Natural killer cell (primary cell): ENCODE measurements around the gene ELOVL1. TPM values are rescaled to one million over a fixed set of nuclear protein-coding genes. Genes with fewer than 3 reads are reported as not detected.

Experiments used
- ATAC-seq, 3 donors: fragments of 150-1000 bp in 2 of 3; fragments of 200-7000 bp in 1 of 3; cut with Tn5 transposase; 1 replicate in 1 of 3; 2 replicates in 2 of 3; pipeline ENCODE4 v1.10.0; 2021; ENCODE audit warnings: mild to moderate bottlenecking in 2 of 3, moderate library complexity in 2 of 3
- DNase-seq, 2 donors: peaks; one replicate each; pipeline versions ENCODE4 v3.0.0 to v3.0.0-alpha.2; 2013 to 2021; ENCODE audit warnings: mixed read lengths in 1 of 2
- H3K27ac ChIP-seq: one replicate; pipeline ENCODE4 v1.5.1; 2013; ENCODE audit warnings: mild to moderate bottlenecking, low read length
- H3K27me3 ChIP-seq: one replicate; pipeline ENCODE4 v1.6.1; 2013; ENCODE audit warnings: low read length; ENCODE audit not compliant: control insufficient read depth, insufficient read depth
- H3K36me3 ChIP-seq: one replicate; pipeline ENCODE4 v1.6.1; 2013; ENCODE audit warnings: low read length; ENCODE audit not compliant: control insufficient read depth, insufficient read depth
- H3K4me1 ChIP-seq: one replicate; pipeline ENCODE4 v1.6.1; 2013; ENCODE audit warnings: low read length; ENCODE audit not compliant: control insufficient read depth, insufficient read depth
- H3K4me3 ChIP-seq: one replicate; pipeline ENCODE4 v1.5.1; 2013; ENCODE audit warnings: low read length
- H3K9me3 ChIP-seq: one replicate; pipeline ENCODE4 v1.6.1; 2013; ENCODE audit warnings: low read length; ENCODE audit not compliant: control insufficient read depth, insufficient read depth
- H3K27ac Mint-ChIP-seq, 2 donors: one replicate each; pipeline ENCODE4 v1.8.0; 2022; ENCODE audit warnings: mild to moderate bottlenecking in 2 of 2, mixed read lengths in 2 of 2, moderate library complexity in 1 of 2
- H3K27me3 Mint-ChIP-seq, 2 donors: one replicate each; pipeline ENCODE4 v1.8.0; 2022; ENCODE audit warnings: low read depth in 2 of 2, mixed read lengths in 2 of 2
- H3K36me3 Mint-ChIP-seq: one replicate; pipeline ENCODE4 v1.8.0; 2022; ENCODE audit warnings: mixed read lengths
- H3K4me1 Mint-ChIP-seq, 2 donors: one replicate each; pipeline ENCODE4 v1.8.0; 2022; ENCODE audit warnings: mixed read lengths in 2 of 2
- H3K4me3 Mint-ChIP-seq: one replicate; pipeline ENCODE4 v1.8.0; 2022; ENCODE audit warnings: mild to moderate bottlenecking, moderate library complexity, mixed read lengths
- H3K9me3 Mint-ChIP-seq, 2 donors: one replicate each; pipeline ENCODE4 v1.8.0; 2022; ENCODE audit warnings: mixed read lengths in 2 of 2
- WGBS: methylation state at CpG from one replicate; pipeline ENCODE4 v1.1.7; 2013; ENCODE audit warnings: missing lambda C conversion rate; ENCODE audit not compliant: insufficient coverage; 5-methylcytosine and 5-hydroxymethylcytosine counted together
- intact Hi-C: fragments of 100-400 bp; cut with micrococcal nuclease; formaldehyde crosslinking; loops from one replicate; pipeline ENCODE4 v1.14.2; 2022
- total RNA-seq, 4 donors: library from RNA; stranded (reverse); fragments of 120-200 nt in 1 of 4; gene quantifications; one replicate each; pipeline versions ENCODE4 v1.2.3 to v1.2.4, GENCODE V29; 2013 to 2022
- TF ChIP-seq, protein P1 (sequence below): fragments of 200-600 bp; IDR thresholded peaks from one replicate; pipeline ENCODE4 v1.8.0; 2022; ENCODE audit warnings: antibody characterized with exemption

ELOVL1 gene
- total RNA-seq, 3 donors from 2014 or later (not counting 1 experiment from before 2014, with no cell fraction given) = 53.2 to 73.0 (median 67.5) TPM

DNA sequence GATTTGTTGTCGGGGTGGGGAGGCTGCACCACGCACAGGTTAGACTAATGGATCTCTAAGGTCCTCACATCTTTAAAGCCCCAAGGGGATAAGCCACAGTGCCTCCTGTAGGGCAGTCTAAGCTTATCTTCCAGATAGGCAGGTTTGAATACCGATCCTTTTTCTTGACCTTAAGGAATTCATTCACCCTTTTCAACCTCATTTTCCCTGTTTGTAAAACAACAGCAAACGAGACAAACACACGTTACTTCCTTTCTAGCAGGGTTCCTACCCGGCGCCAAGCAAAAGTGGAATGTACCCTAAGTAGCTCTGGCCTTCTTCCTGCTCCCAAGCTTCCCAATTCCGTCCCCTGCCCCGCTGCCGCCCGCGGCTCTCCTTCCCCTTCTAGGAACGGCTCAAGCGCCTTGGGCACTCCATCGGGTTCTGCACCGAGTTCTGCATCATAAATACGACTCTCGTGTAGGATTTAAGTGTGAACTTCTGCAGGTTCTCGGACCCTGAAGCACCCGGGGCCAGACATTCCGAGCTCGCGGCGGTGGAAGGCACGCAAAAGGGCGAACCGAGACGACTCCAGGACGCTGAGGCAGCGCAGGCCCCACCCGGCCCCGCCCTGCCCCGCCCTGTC is 9.6 kb downstream of the ELOVL1 start:
- Mint-ChIP-seq H3K4me3 (peak overlapping the region; percentile 92), H3K36me3 (no peaks in the 10 kb centered on the region), H3K27ac (peak overlapping the region; percentile 62 to 81), H3K27me3 (no peaks in the 10 kb centered on the region), H3K4me1 (peaks cover 10 to 28% of the 10 kb centered on the region in 2 donors), H3K9me3 (no peaks in the 10 kb centered on the region)
- intact Hi-C loops = loop anchor here (1.0 to 2.0 kb wide), 2 partner anchors 10 to 131 kb away; partner anchors contain the start of gene ELOVL1
- ATAC-seq (peak; percentile 2 to 34 (median 15)), DNase-seq (peak in 1 of 2 donors; percentile 52)
- peaks cover 18% of the 10 kb centered on the region for H3K36me3 ChIP-seq
- peak overlapping the region; percentile 53 for H3K27ac ChIP-seq
- under 1% methylated on average over 33 of the region's 33 CpGs for WGBS
- no peaks in the 10 kb centered on the region for H3K27me3 ChIP-seq
- H3K4me3 ChIP-seq = peak overlapping the region; percentile 62
- TF ChIP-seq, protein P1, sequence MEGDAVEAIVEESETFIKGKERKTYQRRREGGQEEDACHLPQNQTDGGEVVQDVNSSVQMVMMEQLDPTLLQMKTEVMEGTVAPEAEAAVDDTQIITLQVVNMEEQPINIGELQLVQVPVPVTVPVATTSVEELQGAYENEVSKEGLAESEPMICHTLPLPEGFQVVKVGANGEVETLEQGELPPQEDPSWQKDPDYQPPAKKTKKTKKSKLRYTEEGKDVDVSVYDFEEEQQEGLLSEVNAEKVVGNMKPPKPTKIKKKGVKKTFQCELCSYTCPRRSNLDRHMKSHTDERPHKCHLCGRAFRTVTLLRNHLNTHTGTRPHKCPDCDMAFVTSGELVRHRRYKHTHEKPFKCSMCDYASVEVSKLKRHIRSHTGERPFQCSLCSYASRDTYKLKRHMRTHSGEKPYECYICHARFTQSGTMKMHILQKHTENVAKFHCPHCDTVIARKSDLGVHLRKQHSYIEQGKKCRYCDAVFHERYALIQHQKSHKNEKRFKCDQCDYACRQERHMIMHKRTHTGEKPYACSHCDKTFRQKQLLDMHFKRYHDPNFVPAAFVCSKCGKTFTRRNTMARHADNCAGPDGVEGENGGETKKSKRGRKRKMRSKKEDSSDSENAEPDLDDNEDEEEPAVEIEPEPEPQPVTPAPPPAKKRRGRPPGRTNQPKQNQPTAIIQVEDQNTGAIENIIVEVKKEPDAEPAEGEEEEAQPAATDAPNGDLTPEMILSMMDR = no peak
- H3K9me3 ChIP-seq = no peaks in the 10 kb centered on the region
- peaks cover 20% of the 10 kb centered on the region for H3K4me1 ChIP-seq

DNA sequence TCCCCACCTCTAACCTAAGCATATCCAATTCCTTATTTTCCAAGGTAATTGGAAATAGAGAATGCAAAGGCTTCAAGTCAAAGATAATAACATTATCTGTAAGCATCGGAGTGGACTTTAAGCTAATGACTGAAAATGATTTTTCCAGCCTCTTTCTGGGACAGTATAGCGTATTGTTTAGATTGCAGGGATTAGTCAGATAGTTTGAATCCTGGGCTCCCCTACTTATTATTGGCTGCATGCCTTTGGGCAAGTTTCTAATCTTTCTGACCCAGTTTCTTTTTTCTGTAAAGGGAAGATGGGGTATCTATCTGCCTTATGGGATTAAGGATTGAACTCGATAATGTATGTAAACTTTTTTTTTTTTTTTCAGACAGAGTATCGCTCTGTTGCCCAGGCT is 10.6 kb downstream of the ELOVL1 start:
- intact Hi-C loops = no loop called here
- Histone ChIP-seq H3K36me3 (peaks cover 11% of the 10 kb centered on the region), H3K27ac (no peak overlapping the region), H3K4me3 (no peak overlapping the region), H3K4me1 (peaks cover 20% of the 10 kb centered on the region), H3K27me3 (no peaks in the 10 kb centered on the region), H3K9me3 (no peaks in the 10 kb centered on the region)
- ATAC-seq (no peak), DNase-seq (no peak)
- WGBS = 95% methylated on average over 4 of the region's 4 CpGs
- TF ChIP-seq, protein P1 = no peak
- no peak overlapping the region for H3K27ac Mint-ChIP-seq
- no peaks in the 10 kb centered on the region for H3K36me3 Mint-ChIP-seq
- no peaks in the 10 kb centered on the region for H3K27me3 Mint-ChIP-seq
- H3K4me3 Mint-ChIP-seq = no peak overlapping the region
- H3K4me1 Mint-ChIP-seq = peaks cover 10 to 32% of the 10 kb centered on the region in 2 donors
- H3K9me3 Mint-ChIP-seq = no peaks in the 10 kb centered on the region

DNA sequence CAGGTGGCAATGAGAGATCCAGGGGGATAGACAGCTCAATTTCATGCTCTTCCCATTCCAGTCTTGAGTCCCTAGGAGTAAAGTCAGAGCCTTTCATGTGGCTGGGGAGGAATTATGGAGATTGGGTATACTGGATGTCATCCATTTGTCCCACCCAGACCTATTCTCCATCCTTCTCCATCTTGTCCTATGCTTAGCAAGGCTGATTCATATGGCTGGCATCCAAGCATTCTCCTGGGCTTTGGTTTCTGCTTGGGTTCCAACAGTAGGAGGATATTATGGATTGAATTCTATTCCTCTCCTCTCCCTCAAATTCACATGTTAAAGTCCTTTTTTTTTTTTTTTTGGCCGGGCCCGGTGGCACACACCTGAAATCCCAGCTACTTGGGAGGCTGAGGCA is 12.9 kb downstream of the ELOVL1 start:
- H3K27ac ChIP-seq = no peak overlapping the region
- Mint-ChIP-seq H3K4me1 (peaks cover 11 to 28% of the 10 kb centered on the region in 2 donors), H3K27ac (no peak overlapping the region), H3K9me3 (no peaks in the 10 kb centered on the region), H3K36me3 (no peaks in the 10 kb centered on the region), H3K27me3 (no peaks in the 10 kb centered on the region), H3K4me3 (no peak overlapping the region)
- H3K36me3 ChIP-seq = no peaks in the 10 kb centered on the region
- H3K4me3 ChIP-seq = no peak overlapping the region
- no CpG with 5 or more reads among the region's 2 CpGs for WGBS
- no peaks in the 10 kb centered on the region for H3K27me3 ChIP-seq
- H3K4me1 ChIP-seq = peaks cover 20% of the 10 kb centered on the region
- TF ChIP-seq, protein P1 = no peak
- DNase-seq (no peak), ATAC-seq (no peak)
- intact Hi-C loops = no loop called here
- no peaks in the 10 kb centered on the region for H3K9me3 ChIP-seq

DNA sequence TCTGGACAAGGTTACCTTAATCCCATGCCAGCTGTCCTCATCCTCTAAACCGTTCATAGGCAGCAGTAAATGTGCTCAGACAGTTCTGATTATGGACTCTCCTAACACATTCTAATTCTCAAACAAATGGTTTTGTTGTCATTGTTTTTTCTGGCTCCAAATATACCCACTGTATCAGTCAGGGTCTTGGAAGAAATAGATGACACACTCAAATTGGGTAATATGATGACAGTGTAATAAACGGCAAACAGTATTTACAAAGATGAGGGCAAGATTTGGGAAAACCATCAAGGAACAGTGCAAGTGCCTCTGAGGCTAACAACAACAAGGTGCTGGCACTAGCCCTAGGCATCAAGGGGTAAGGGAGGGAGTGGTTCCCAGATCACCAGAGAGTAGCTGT is 13.3 kb downstream of the ELOVL1 start:
- ATAC-seq (no peak), DNase-seq (no peak)
- peaks cover 16 to 28% of the 10 kb centered on the region in 2 donors for H3K4me1 Mint-ChIP-seq
- Histone ChIP-seq H3K4me3 (no peak overlapping the region), H3K9me3 (no peaks in the 10 kb centered on the region), H3K4me1 (peaks cover 19% of the 10 kb centered on the region), H3K36me3 (no peaks in the 10 kb centered on the region), H3K27me3 (no peaks in the 10 kb centered on the region), H3K27ac (no peak overlapping the region)
- no peak overlapping the region for H3K27ac Mint-ChIP-seq
- H3K27me3 Mint-ChIP-seq = no peaks in the 10 kb centered on the region
- H3K36me3 Mint-ChIP-seq = no peaks in the 10 kb centered on the region
- no peak overlapping the region for H3K4me3 Mint-ChIP-seq
- intact Hi-C loops = no loop called here
- H3K9me3 Mint-ChIP-seq = no peaks in the 10 kb centered on the region
- TF ChIP-seq, protein P1 = no peak
- WGBS = 93% methylated on average over 2 of the region's 2 CpGs
